ENCODE measurements around the gene DYSF.
"Not testable (repeated sequence)": the region's sequence is repeated elsewhere in the genome, so short reads cannot be mapped to it uniquely, and the experiment has no call there.

DYSF gene

GRCh38 chr2:71473346-71474031, 20.1 kb downstream of the DYSF start:
- no peak for FAIRE-seq

GRCh38 chr2:71474116-71474743, 20.9 kb downstream of the DYSF start:
- no peak for FAIRE-seq

- no peak for FAIRE-seq
Measured at GRCh38 chr2:71474744-71475397, 21.5 kb downstream of the DYSF start.

- no peak for FAIRE-seq
Measured at GRCh38 chr2:71476495-71476894, 23.1 kb downstream of the DYSF start.

GRCh38 chr2:71477231-71477691, 23.9 kb downstream of the DYSF start:
- no peak for FAIRE-seq

GRCh38 chr2:71478806-71479205, 25.4 kb downstream of the DYSF start:
- FAIRE-seq: no peak

GRCh38 chr2:71479261-71479660, 25.9 kb downstream of the DYSF start:
- no peak for FAIRE-seq

- FAIRE-seq: no peak
Measured at GRCh38 chr2:71481111-71481510, 27.8 kb downstream of the DYSF start.

GRCh38 chr2:71482055-71482454, 28.7 kb downstream of the DYSF start:
- no peak for FAIRE-seq

GRCh38 chr2:71483246-71483645, 29.9 kb downstream of the DYSF start:
- no peak for FAIRE-seq

GRCh38 chr2:71484354-71484753, 31.0 kb downstream of the DYSF start:
- no peak for FAIRE-seq

GRCh38 chr2:71486881-71487640, 33.7 kb downstream of the DYSF start:
- FAIRE-seq: no peak

- FAIRE-seq: not testable (repeated sequence)
Measured at GRCh38 chr2:71491551-71491950, 38.2 kb downstream of the DYSF start.

GRCh38 chr2:71492112-71492511, 38.8 kb downstream of the DYSF start:
- FAIRE-seq: no peak

- FAIRE-seq: no peak
Measured at GRCh38 chr2:71494091-71494490, 40.7 kb downstream of the DYSF start.

- FAIRE-seq: no peak
Measured at GRCh38 chr2:71494523-71495155, 41.3 kb downstream of the DYSF start.

- no peak for FAIRE-seq
Measured at GRCh38 chr2:71496156-71496770, 42.9 kb downstream of the DYSF start.

GRCh38 chr2:71498261-71498701, 44.9 kb downstream of the DYSF start:
- no peak for FAIRE-seq

- FAIRE-seq: no peak
Measured at GRCh38 chr2:71499691-71500090, 46.3 kb downstream of the DYSF start.

- FAIRE-seq: no peak
Measured at GRCh38 chr2:71500426-71501079, 47.2 kb downstream of the DYSF start.

GRCh38 chr2:71502941-71503738, 49.8 kb downstream of the DYSF start:
- no peak for FAIRE-seq
